Hematopoietic multipotent progenitor cell treated with erythropoietin and hydrocortisone succinate and interleukin-3 and kit ligand, for 6 days (in vitro differentiated cells): ENCODE data around the gene KLRC2.
A peak's percentile ranks its signal among the peaks of the same experiment; 100 is the strongest.
"Not testable (repeated sequence)": the region's sequence is repeated elsewhere in the genome, so short reads cannot be mapped to it uniquely, and the experiment has no call there.

Source experiments
- DNase-seq: peaks from one replicate; pipeline ENCODE4 v3.0.0-alpha.2; 2015

KLRC2 gene

DNA sequence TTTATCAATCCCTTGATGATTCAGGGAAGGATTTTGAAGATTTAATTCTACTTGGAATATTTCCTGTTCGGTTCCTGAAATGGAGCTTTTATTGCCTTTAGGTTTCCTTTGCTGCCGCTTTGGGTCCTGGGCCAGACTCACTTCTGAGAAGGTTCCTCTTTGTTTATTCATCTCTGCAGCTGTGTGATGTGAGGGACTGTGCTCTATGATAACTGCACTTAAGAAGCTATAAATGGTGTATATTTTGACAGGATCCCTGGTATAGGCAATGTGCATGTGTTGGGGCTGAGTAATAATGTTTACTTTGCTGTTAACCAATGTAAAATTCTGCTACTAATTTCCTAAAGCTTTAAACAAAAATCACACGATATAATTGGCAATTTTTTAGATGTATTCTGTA is at the start of gene KLRC2:
Gene KLRC2, minus strand, starts transcription at position 195 of the 400 bp plus-strand sequence. Its CDS starts 24 bp downstream, at position 171.
- DNase-seq, result peak; percentile 9

GRCh38 chr12:10481901-10482300 is 46.1 kb upstream of the KLRC2 start:
- not testable (repeated sequence) for DNase-seq

DNA sequence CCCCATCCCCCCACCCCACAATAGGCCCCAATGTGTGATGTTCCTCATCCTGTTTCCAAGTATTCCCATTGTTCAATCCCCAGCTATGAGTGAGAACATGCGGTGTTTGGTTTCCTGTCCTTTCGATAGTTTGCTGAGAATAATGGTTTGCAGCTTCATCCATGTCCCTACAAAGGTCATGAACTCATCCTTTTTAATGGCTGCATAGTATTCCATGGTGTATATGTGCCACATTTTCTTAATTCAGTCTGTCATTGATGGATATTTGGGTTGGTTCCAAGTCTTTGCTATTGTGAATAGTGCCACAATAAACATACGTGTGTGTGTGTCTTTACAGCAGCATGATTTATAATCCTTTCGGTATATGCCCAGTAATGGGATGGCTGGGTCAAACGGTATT is 37.0 kb upstream of the KLRC2 start:
- not testable (repeated sequence) for DNase-seq

DNA sequence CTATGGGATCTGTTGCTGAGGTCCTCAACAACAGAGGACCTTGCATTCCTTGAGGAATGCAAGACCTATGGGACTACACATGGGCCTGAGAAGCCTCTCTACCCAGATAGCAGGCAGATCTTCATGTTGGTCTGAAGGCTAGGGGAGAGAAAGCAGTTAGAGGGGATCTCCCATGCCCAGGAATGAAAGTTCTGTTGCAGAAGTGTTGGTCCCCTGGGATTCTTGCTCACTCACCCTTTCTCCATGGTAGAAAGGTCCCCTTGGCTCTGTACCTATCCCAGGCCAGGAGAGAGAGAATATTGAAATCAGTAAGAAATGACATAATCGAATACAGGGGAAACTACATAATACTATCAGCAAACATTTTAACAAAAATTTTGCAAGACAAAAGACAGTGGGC is 33.9 kb upstream of the KLRC2 start:
- DNase-seq, result no peak

DNA sequence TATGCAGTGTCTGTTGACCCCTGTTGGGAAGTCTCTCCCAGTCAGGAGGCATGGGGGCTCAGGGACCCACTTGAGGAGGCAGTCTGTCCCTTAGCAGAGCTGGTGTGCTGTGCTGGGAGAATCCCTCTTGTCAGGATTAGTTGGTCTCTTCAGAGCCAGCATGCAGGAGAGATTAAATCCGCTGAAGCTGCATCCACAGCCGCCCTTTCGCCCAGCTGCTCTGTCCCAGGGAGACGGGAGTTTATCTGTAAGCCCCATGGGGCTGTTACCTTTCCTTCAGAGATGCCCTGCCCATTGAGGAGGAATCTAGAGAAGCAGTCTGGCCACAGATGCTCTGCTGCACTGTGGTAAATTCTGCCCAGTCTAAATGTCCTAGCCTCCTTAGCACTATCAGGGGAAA is 30.5 kb upstream of the KLRC2 start:
- no peak for DNase-seq

GRCh38 chr12:10457760-10458159 is 21.9 kb upstream of the KLRC2 start:
- no peak for DNase-seq

- DNase-seq, result no peak
Observed at GRCh38 chr12:10456856-10457255, 21.0 kb upstream of the KLRC2 start.

- no peak for DNase-seq
Observed at GRCh38 chr12:10455766-10456165, 20.0 kb upstream of the KLRC2 start.

GRCh38 chr12:10454531-10454930 is 18.7 kb upstream of the KLRC2 start:
- no peak for DNase-seq

DNA sequence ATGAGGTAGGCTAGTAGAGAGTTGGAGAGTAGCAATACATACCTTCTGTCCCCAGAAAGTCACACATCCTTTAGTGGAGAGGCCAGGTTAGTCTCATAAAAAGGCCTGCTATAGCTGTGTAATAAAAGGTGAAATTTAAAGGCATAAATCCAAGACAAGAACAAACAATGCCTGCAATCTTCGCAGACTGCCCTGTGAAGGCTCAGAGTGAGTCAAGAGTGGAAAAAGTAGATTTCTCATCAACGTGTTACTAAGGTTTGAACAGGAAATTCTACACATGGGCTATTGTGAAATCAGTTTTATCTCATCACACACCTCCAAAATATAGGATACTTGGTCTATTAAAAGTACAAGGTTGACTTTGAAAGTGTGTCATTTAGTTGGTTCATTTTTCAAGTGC is 17.3 kb upstream of the KLRC2 start, which contains the start of gene KLRC1:
Gene KLRC1, minus strand, starts transcription at position 222 of the 400 bp plus-strand sequence. CDS start 2,221 bp downstream, outside the sequence.
- DNase-seq, result no peak

DNA sequence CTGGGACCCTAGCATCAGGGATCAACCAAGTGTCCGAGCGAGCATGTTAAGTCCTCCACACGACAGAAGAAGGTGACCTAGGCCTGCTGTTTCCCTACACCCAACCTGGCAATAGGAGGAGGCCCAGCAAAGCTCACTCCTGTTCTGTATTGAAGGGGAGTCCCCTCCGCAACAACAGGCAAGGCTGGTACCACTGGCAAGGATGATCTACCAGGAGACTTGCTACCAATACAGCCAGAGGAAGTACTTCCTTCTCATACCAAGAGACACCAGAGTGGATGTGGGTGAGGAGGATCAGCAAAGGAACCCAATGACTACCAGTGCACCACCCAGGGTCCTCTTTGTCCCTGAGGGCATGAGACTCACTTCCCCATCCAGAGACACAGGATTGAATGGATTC is 12.4 kb upstream of the KLRC2 start:
- no peak for DNase-seq

DNA sequence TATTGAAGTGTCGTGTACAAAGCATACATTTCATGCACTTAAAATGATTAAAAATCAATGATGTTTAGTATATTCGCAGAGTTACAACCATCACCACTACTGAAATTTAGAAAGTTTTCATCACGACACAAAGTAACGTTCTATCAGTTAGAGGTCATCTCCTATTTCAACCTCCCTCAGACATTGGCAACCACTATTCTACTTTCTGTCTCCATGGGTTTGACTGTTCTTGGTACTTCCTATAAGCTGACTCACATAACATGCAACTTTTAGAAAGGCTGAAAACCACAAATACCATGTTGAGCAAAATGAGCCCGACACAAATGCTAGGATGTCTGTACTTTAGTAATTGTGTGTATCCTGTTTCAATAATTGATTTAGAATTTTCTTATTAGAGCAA is 10.2 kb upstream of the KLRC2 start:
- not testable (repeated sequence) for DNase-seq

- not testable (repeated sequence) for DNase-seq
Observed at GRCh38 chr12:10441144-10441543, 5.3 kb upstream of the KLRC2 start.

GRCh38 chr12:10439608-10440274 is 3.9 kb upstream of the KLRC2 start:
- DNase-seq, result not testable (repeated sequence)

GRCh38 chr12:10437601-10438000 is 1.8 kb upstream of the KLRC2 start:
- not testable (repeated sequence) for DNase-seq

GRCh38 chr12:10430623-10431022 is 5.2 kb downstream of the KLRC2 start:
- DNase-seq, result not testable (repeated sequence)

GRCh38 chr12:10425938-10426337 is 9.9 kb downstream of the KLRC2 start:
- DNase-seq, result not testable (repeated sequence)

- DNase-seq, result not testable (repeated sequence)
Observed at GRCh38 chr12:10424260-10424899, 11.4 kb downstream of the KLRC2 start.

- DNase-seq, result not testable (repeated sequence)
Observed at GRCh38 chr12:10422159-10422558, 13.7 kb downstream of the KLRC2 start.

DNA sequence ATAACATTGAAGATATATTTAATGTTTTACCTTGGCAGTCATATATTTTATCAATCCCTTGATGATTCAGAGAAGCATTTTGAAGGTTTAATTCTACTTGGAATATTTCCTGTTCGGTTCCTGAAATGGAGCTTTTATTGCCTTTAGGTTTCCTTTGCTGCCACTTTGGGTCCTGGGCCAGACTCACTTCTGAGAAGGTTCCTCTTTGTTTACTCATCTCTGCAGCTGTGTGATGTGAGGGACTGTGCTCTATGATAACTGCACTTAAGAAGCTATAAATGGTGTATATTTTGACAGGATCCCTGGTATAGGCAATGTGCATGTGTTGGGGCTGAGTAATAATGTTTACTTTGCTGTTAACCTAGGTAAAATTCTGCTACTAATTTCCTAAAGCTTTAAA is 15.5 kb downstream of the KLRC2 start, which contains the start of gene KLRC3:
Gene KLRC3, minus strand, starts transcription at position 262 of the 400 bp plus-strand sequence. Its CDS starts 45 bp downstream, at position 217.
- DNase-seq, result not testable (repeated sequence)

DNA sequence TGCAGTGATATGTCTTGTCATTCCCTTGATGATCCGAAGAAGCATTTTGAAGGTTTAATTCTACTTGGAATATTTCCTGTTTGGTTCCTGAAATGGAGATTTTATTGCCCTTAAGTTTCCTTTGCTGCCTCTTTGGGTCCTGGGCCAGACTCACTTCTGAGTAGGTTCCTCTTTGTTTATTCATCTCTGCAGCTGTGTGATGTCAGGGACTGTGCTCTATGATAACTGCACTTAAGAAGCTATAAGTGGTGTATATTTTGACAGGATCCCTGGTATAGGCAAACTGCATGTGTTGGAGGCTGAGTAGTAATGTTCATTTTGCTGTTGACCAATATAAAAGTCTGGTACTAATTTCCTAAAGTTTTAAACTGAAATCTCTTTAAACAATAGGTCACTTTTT is 26.4 kb downstream of the KLRC2 start, which contains the start of gene KLRC4:
Gene KLRC4, minus strand, starts transcription at position 366 of the 400 bp plus-strand sequence. Its CDS starts 182 bp downstream, at position 184.
- DNase-seq, result peak; percentile 34

GRCh38 chr12:10408842-10409241 is 27.0 kb downstream of the KLRC2 start:
- no peak for DNase-seq

- peak; percentile 30 for DNase-seq
Observed at GRCh38 chr12:10406725-10407124, 29.1 kb downstream of the KLRC2 start.

- DNase-seq, result no peak
Observed at GRCh38 chr12:10405294-10405693, 30.5 kb downstream of the KLRC2 start.
